ENCODE data around the gene TRABD2B.
"Not testable (repeated sequence)": the region's sequence is repeated elsewhere in the genome, so short reads cannot be mapped to it uniquely, and the experiment has no call there.

- TF ChIP-seq EZH2 (IDR thresholded peaks at IDR 0.05; ENCODE audit: borderline replicate concordance, low read depth, low read length, severe bottlenecking) = not testable (repeated sequence)
- TF ChIP-seq, protein P1, sequence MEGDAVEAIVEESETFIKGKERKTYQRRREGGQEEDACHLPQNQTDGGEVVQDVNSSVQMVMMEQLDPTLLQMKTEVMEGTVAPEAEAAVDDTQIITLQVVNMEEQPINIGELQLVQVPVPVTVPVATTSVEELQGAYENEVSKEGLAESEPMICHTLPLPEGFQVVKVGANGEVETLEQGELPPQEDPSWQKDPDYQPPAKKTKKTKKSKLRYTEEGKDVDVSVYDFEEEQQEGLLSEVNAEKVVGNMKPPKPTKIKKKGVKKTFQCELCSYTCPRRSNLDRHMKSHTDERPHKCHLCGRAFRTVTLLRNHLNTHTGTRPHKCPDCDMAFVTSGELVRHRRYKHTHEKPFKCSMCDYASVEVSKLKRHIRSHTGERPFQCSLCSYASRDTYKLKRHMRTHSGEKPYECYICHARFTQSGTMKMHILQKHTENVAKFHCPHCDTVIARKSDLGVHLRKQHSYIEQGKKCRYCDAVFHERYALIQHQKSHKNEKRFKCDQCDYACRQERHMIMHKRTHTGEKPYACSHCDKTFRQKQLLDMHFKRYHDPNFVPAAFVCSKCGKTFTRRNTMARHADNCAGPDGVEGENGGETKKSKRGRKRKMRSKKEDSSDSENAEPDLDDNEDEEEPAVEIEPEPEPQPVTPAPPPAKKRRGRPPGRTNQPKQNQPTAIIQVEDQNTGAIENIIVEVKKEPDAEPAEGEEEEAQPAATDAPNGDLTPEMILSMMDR (IDR thresholded peaks at IDR 0.05; ENCODE audit: borderline replicate concordance, extremely low read depth, low read length, poor library complexity, severe bottlenecking) = not testable (repeated sequence)
These were observed 35.4 kb downstream of the TRABD2B start for GRCh38 chr1:47961835-47962234.

Data from DND-41 (cell line).